Measurements from ENCODE around the gene SYPL1. TPM values are rescaled to one million over a fixed set of nuclear protein-coding genes. Genes with fewer than 3 reads are reported as not detected.

Gene SYPL1
- total and polyA plus RNA-seq, 2 experiments from 2014 or later: 94.2 to 110 TPM

GRCh38 chr7:106085015-106085414 is 27.1 kb downstream of the SYPL1 start:
- Histone ChIP-seq H3K27ac (no peak overlapping the region), H3K9me3 (ENCODE audit: low read depth) (no peaks in the 10 kb centered on the region), H2AFZ (no peak overlapping the region), H3K79me2 (no peaks in the 10 kb centered on the region), H4K20me1 (ENCODE audit: insufficient read depth, poor library complexity, severe bottlenecking) (no peaks in the 10 kb centered on the region), H3K4me3 (no peak overlapping the region), H3K36me3 (replicated peaks; ENCODE audit: insufficient read depth, low read depth) (no peaks in the 10 kb centered on the region), H3K4me1 (ENCODE audit: insufficient read depth) (no peaks in the 10 kb centered on the region), H3K4me2 (no peak overlapping the region), H3K27me3 (no peaks in the 10 kb centered on the region), H3K9me2 (replicated peaks; ENCODE audit: insufficient read depth) (no peaks in the 10 kb centered on the region)
- TF ChIP-seq EZH2 (IDR thresholded peaks at IDR 0.05; ENCODE audit: borderline replicate concordance) (no peak), EZH2phosphoT487 (IDR thresholded peaks at IDR 0.05; ENCODE audit: low read depth, severe bottlenecking, unreplicated experiment) (no peak)
- TF ChIP-seq, protein P1, sequence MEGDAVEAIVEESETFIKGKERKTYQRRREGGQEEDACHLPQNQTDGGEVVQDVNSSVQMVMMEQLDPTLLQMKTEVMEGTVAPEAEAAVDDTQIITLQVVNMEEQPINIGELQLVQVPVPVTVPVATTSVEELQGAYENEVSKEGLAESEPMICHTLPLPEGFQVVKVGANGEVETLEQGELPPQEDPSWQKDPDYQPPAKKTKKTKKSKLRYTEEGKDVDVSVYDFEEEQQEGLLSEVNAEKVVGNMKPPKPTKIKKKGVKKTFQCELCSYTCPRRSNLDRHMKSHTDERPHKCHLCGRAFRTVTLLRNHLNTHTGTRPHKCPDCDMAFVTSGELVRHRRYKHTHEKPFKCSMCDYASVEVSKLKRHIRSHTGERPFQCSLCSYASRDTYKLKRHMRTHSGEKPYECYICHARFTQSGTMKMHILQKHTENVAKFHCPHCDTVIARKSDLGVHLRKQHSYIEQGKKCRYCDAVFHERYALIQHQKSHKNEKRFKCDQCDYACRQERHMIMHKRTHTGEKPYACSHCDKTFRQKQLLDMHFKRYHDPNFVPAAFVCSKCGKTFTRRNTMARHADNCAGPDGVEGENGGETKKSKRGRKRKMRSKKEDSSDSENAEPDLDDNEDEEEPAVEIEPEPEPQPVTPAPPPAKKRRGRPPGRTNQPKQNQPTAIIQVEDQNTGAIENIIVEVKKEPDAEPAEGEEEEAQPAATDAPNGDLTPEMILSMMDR (IDR thresholded peaks at IDR 0.05; ENCODE audit: poor library complexity): no peak
- DNase-seq (ENCODE audit: low spot score): no peak

GRCh38 chr7:106083717-106084116 is 28.4 kb downstream of the SYPL1 start:
- Histone ChIP-seq H3K9me2 (replicated peaks; ENCODE audit: insufficient read depth) (no peaks in the 10 kb centered on the region), H3K27ac (no peak overlapping the region), H4K20me1 (ENCODE audit: insufficient read depth, poor library complexity, severe bottlenecking) (no peaks in the 10 kb centered on the region), H3K4me3 (no peak overlapping the region), H3K4me1 (ENCODE audit: insufficient read depth) (no peaks in the 10 kb centered on the region), H3K4me2 (no peak overlapping the region), H2AFZ (no peak overlapping the region), H3K9me3 (ENCODE audit: low read depth) (no peaks in the 10 kb centered on the region), H3K27me3 (no peaks in the 10 kb centered on the region), H3K79me2 (no peaks in the 10 kb centered on the region), H3K36me3 (replicated peaks; ENCODE audit: insufficient read depth, low read depth) (no peaks in the 10 kb centered on the region)
- DNase-seq (ENCODE audit: low spot score): no peak
- TF ChIP-seq, protein P1 (IDR thresholded peaks at IDR 0.05; ENCODE audit: poor library complexity): no peak
- TF ChIP-seq EZH2phosphoT487 (IDR thresholded peaks at IDR 0.05; ENCODE audit: low read depth, severe bottlenecking, unreplicated experiment): no peak
- no peak for TF ChIP-seq EZH2 (IDR thresholded peaks at IDR 0.05; ENCODE audit: borderline replicate concordance)
- 93% methylated on average over 3 of the region's 3 CpGs for WGBS (ENCODE audit: low lambda C conversion rate, missing lambda C conversion rate)

GRCh38 chr7:106082087-106082854 is 29.8 kb downstream of the SYPL1 start:
- Histone ChIP-seq H3K27me3 (no peaks in the 10 kb centered on the region), H2AFZ (no peak overlapping the region), H3K79me2 (no peaks in the 10 kb centered on the region), H3K4me3 (no peak overlapping the region), H3K9me3 (ENCODE audit: low read depth) (no peaks in the 10 kb centered on the region), H3K36me3 (replicated peaks; ENCODE audit: insufficient read depth, low read depth) (no peaks in the 10 kb centered on the region), H3K4me1 (ENCODE audit: insufficient read depth) (no peaks in the 10 kb centered on the region), H3K9me2 (replicated peaks; ENCODE audit: insufficient read depth) (no peaks in the 10 kb centered on the region), H3K4me2 (no peak overlapping the region), H4K20me1 (ENCODE audit: insufficient read depth, poor library complexity, severe bottlenecking) (no peaks in the 10 kb centered on the region), H3K27ac (no peak overlapping the region)
- no peak for DNase-seq (ENCODE audit: low spot score)
- 89% methylated on average over 18 of the region's 18 CpGs for WGBS (ENCODE audit: low lambda C conversion rate, missing lambda C conversion rate)
- TF ChIP-seq EZH2 (IDR thresholded peaks at IDR 0.05; ENCODE audit: borderline replicate concordance) (no peak), EZH2phosphoT487 (IDR thresholded peaks at IDR 0.05; ENCODE audit: low read depth, severe bottlenecking, unreplicated experiment) (no peak)
- TF ChIP-seq, protein P1 (IDR thresholded peaks at IDR 0.05; ENCODE audit: poor library complexity): no peak

Measured in hepatocyte (in vitro differentiated cells).